ENCODE data around the gene DOCK11. TPM values are rescaled to one million over a fixed set of nuclear protein-coding genes. Genes with fewer than 3 reads are reported as not detected.

DOCK11 gene
- total and polyA plus RNA-seq, 12 donors = 1.3 to 9.4 (median 3.0) TPM

DNA sequence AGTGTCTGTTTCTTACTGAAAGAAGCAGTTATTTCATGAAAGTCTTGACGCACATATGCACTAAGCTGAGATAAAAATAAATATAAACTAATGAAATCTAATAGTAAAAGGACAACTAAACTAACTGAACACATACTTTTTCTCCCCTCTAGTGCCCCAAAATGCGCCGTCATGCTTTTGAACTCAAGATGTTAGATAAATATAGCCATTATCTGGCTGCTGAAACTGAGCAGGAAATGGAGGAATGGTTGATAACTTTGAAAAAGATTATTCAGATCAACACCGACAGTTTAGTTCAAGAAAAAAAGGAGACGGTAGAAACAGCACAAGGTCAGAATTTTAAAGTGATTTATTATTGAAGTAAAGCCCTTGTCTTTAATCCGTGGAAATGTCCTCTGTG, 70.2 kb downstream of the DOCK11 start:
- Histone ChIP-seq H3K4me1 (no peaks in the 10 kb centered on the region), H3K9me3 (no peaks in the 10 kb centered on the region), H3K27me3 (no peaks in the 10 kb centered on the region), H3K27ac (no peak overlapping the region), H3K36me3 (peaks cover 0 to 46% (median 0%) of the 10 kb centered on the region in 9 donors), H3K4me3 (no peak overlapping the region)
- WGBS, 2 donors = 44 to 47% methylated on average over 6 of the region's 6 CpGs
- TF ChIP-seq, protein P1, sequence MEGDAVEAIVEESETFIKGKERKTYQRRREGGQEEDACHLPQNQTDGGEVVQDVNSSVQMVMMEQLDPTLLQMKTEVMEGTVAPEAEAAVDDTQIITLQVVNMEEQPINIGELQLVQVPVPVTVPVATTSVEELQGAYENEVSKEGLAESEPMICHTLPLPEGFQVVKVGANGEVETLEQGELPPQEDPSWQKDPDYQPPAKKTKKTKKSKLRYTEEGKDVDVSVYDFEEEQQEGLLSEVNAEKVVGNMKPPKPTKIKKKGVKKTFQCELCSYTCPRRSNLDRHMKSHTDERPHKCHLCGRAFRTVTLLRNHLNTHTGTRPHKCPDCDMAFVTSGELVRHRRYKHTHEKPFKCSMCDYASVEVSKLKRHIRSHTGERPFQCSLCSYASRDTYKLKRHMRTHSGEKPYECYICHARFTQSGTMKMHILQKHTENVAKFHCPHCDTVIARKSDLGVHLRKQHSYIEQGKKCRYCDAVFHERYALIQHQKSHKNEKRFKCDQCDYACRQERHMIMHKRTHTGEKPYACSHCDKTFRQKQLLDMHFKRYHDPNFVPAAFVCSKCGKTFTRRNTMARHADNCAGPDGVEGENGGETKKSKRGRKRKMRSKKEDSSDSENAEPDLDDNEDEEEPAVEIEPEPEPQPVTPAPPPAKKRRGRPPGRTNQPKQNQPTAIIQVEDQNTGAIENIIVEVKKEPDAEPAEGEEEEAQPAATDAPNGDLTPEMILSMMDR (IDR thresholded peaks at IDR 0.05) = no peak
- intact Hi-C loops (cut with DNase I) = no loop called here
- DNase-seq = no peak
- ATAC-seq = no peak

- Histone ChIP-seq H3K9me3 (no peaks in the 10 kb centered on the region), H3K27me3 (no peaks in the 10 kb centered on the region), H3K4me1 (no peaks in the 10 kb centered on the region), H3K27ac (no peak overlapping the region), H3K4me3 (no peak overlapping the region), H3K36me3 (peaks cover 0 to 44% (median 0%) of the 10 kb centered on the region in 9 donors)
- TF ChIP-seq, protein P1 (IDR thresholded peaks at IDR 0.05) = no peak
- DNase-seq = no peak
- intact Hi-C loops (cut with DNase I) = no loop called here
- 72 to 80% methylated on average over 3 of the region's 3 CpGs for WGBS, 2 donors
- ATAC-seq = no peak
Observed at GRCh38 chrX:118566359-118566758, 70.7 kb downstream of the DOCK11 start.

DNA sequence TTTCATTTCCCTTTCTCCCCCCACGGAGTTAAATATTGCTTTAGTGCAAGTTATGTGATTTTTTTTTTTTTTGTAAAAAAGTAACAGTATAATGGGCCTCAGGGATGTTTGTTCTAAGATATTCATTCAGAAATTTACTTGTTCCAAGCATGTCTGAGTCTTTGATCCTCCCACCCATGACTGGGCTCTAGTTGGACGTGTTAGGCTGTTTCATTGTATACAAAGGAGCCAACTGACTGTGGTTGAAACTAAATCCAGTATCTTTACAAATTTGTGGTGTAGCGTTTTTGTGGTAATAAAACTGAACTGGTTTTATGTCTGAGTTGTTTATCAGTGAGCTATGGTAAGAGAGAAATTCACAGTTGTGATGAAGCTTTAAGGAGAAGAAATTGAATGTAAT, 74.1 kb downstream of the DOCK11 start:
- H3K4me3 ChIP-seq = no peak overlapping the region
- peaks cover 0 to 63% (median 0%) of the 10 kb centered on the region in 9 donors for H3K36me3 ChIP-seq
- WGBS, 2 donors = 85 to 96% methylated on average over 3 of the region's 3 CpGs
- no peaks in the 10 kb centered on the region for H3K27me3 ChIP-seq
- no peaks in the 10 kb centered on the region for H3K4me1 ChIP-seq
- DNase-seq = no peak
- H3K9me3 ChIP-seq = no peaks in the 10 kb centered on the region
- intact Hi-C loops (cut with DNase I) = no loop called here
- ATAC-seq = no peak
- H3K27ac ChIP-seq = no peak overlapping the region
- TF ChIP-seq, protein P1 (IDR thresholded peaks at IDR 0.05) = no peak

DNA sequence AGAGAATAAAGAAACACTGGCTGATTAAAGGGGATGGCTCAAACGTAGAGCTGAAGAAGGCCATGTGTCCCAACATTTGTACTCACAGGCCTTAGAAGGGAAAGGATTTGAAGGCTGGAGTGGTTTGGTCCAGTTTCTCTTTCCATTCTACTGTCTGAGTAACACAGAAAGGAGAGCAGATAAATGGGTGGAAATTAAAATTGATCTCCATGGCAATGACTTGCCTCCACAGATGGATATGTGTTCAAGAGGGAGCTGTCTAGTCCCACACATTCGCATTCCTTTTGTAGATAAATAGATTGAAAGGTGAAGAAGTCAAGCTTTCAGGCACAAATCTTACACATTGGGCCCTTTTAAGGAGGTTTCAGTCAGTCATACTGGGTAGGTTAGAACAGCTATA, 74.6 kb downstream of the DOCK11 start:
- Histone ChIP-seq H3K4me3 (no peak overlapping the region), H3K36me3 (peaks cover 0 to 65% (median 0%) of the 10 kb centered on the region in 9 donors), H3K27me3 (no peaks in the 10 kb centered on the region), H3K4me1 (no peaks in the 10 kb centered on the region), H3K9me3 (no peaks in the 10 kb centered on the region), H3K27ac (no peak overlapping the region)
- no peak for ATAC-seq
- 88 to 89% methylated on average over 2 of the region's 2 CpGs for WGBS, 2 donors
- TF ChIP-seq, protein P1 (IDR thresholded peaks at IDR 0.05) = no peak
- intact Hi-C loops (cut with DNase I) = no loop called here
- no peak for DNase-seq

Measured in heart right ventricle (tissue), 16 donors.